ENCODE data around the gene ARRDC4.

ARRDC4 gene

GRCh38 chr15:97960364-97961066 lies at the start of gene ARRDC4:
Gene ARRDC4, plus strand, starts transcription at chr15:97960703. Its CDS starts 159 bp downstream, at chr15:97960862.
- peak; percentile 100 for DNase-seq

- no peak for DNase-seq
These were observed 45.8 kb upstream of the ARRDC4 start for GRCh38 chr15:97914711-97915110.

DNA sequence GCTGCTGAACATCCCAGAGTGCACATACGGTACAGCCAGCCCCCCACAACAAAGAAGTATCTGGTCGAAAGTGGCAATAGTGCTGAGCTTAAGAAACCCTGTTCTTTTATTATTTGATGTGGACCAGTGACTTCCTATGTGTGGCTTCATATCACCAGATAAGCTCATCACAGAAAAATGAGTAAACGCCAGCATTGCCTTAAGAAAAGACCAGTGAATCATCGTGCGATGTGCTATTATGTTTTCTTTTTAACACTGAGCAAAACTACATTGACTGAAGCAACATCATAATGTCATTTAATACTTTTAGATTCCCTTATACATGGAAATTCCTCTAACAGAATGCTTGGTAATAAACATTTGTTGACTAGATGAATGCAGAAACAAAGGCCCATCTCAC lies 45.2 kb upstream of the ARRDC4 start:
- DNase-seq = no peak

- no peak for DNase-seq
These were observed 39.1 kb upstream of the ARRDC4 start for GRCh38 chr15:97921296-97921865.

- DNase-seq = no peak
These were observed 30.9 kb upstream of the ARRDC4 start for GRCh38 chr15:97929456-97930229.

GRCh38 chr15:97930230-97930629 lies 30.3 kb upstream of the ARRDC4 start:
- DNase-seq = no peak

- DNase-seq = no peak
These were observed 29.2 kb upstream of the ARRDC4 start for GRCh38 chr15:97931314-97931713.

DNA sequence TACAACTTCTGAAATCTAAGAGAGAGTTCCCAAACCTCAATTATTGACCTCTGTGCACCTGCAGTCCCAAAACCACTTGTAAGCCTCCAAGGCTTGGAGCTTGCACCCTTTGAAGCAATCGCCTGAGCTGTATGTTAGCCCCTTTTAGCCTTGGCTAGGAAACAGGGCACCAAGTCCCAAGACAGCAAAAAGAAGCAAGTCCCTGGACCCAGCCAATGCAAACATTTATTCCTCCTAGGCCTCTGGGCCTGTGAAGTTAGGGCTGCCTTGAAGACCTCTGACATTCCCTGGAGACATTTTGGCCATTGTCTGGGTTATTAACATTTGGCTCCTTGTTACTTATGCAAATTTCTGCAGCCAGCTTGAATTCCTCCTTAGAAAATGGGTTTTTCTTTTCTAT lies 26.9 kb upstream of the ARRDC4 start:
- DNase-seq = no peak

GRCh38 chr15:97940993-97941392 lies 19.5 kb upstream of the ARRDC4 start:
- no peak for DNase-seq

DNA sequence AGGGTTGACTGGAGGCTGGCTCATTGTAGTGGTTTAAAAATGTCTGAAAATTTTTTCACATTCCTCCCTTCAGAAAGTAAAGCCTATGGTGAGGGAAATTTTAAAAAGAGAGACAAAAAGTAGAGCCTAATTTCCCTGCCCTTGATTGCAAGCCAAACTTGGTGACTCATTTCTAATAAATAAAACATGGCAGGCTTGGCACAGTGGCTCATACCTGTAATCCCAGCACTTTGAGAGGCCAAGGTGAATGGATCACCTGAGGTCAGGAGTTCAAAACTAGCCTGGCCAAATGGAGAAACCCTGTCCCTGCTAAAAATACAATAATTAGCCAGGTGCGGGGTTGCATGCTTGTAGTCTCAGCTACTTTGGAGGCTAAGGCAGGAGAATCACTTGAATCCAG lies 18.9 kb upstream of the ARRDC4 start:
- DNase-seq = no peak

DNA sequence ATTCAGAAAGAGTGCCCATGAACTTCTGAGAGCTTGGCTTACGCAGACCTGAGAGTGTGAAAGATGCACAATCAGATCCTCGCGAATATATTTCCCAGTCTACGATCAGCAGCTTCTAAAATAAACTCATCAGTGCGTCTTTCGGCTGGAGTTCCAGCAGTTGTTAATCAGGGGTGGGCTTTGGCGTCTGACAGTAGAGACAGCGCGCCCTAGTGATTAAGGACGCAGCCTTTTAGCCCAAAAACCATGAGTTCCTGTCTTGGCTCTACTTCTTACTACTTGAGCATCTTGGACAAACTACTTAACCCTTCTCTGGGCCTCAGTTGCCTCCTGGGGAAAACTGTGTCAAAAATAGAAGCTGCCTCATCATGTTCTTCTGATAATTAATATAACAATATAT lies 15.8 kb upstream of the ARRDC4 start:
- no peak for DNase-seq

GRCh38 chr15:97947465-97948260 lies 12.8 kb upstream of the ARRDC4 start:
- no peak for DNase-seq

- no peak for DNase-seq
These were observed 7.2 kb upstream of the ARRDC4 start for GRCh38 chr15:97953254-97953653.

- no peak for DNase-seq
These were observed 6.8 kb upstream of the ARRDC4 start for GRCh38 chr15:97953748-97954147.

DNA sequence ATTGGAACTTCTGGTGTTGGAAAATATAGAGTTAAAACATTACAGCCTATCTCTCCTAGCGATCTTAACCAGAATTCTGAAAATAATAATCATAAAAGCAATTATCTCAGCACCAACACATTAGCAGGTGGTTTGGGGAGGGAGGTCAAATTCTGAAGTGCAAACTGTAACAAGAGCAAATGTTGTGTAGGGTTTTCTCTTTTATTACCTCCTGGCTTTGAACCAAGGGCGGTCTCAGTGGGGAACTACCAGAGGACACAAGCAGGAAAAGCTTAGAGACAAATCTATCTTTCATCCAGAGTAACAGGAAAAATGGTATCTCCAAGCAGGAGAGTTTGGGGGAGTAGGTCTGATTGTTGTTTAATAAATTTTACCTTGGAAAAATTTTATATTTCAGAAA lies 5.5 kb upstream of the ARRDC4 start:
- no peak for DNase-seq

DNA sequence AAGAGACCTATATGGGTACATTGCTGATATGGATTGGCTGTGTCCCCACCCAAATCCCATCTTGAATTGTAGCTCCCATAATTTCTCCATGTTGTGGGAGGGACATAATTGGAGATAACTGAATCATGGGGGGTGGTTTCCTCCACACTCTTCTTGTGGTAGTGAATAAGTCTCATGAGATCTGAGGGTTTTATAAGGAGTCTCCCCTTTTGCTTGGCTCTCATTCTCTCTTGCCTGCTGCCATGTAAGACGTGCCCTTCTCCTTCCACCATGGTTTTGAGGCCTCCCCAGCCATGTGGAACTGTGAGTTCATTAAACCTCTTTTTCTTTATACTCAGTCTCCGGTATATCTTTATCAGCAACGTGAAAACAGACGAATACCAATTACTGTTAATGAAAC lies 5.0 kb upstream of the ARRDC4 start:
- no peak for DNase-seq

DNA sequence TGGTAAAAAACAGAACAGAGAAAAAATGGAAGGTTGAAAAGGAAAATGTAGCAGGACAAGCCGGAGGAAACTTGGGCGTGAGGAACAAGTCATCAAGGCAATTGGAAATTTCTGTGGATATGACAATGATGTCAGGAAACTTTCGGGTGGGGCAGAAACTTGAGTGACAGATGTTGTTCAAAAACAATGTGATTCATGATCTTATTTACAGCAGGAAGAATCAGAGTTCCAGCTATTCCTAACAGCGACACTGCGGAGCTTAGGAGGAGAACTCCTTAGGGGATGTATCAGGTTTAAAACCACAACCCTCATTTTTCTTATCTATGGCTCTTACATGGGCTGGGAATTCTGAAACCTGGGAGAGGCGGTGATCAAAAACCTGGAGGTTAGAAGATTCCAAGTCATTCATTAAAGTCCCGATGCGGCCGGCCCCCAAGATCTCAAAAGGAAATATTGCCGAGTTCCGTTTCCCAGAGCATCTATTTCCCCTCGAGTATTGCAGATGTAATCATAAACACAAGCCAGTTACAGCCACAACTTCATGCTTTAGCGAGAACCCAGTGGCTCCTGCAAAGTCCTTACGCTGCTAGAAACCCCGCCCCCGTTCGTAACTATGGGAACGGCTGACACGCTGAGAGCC lies 659 bp upstream of the ARRDC4 start:
- DNase-seq = no peak

- DNase-seq = no peak
These were observed 808 bp downstream of the ARRDC4 start for GRCh38 chr15:97961067-97961954.

DNA sequence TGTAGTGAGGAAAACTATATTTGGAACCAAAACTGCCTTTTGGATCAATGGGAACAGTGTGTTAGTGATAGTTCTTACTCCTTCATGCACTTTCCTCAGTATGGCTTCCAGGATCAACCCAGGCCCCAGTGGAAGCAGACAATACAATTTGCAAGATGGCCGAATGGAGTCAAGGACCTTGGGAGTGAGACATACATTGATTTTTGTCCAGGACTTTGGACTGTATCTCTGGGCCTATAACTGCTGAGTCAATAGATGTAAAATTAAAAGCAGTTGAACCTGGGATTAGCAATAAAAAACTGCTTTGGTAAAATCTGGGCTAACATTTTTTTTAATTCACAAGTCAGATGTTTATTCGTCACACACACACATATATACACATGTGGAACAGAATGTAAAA lies 1.8 kb downstream of the ARRDC4 start:
- no peak for DNase-seq

DNA sequence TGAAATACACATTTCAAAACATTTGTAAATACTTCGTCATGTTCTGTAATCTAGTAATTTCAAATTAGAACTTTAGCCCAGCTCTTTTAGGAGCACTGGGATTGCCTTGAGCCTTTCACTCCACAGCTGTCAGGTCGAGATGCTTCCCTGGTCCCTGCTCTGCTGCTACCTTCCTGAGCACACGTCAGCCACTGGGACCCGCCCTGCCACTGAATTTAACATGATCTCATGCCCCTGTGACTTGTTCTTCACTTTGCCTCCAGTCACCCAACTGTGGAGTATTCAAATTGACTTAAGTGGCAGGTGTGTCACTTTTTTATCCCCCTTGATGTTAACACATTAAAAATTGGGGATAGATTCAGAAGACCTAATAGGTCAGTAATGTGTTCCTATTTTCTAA lies 3.3 kb downstream of the ARRDC4 start:
- no peak for DNase-seq

DNA sequence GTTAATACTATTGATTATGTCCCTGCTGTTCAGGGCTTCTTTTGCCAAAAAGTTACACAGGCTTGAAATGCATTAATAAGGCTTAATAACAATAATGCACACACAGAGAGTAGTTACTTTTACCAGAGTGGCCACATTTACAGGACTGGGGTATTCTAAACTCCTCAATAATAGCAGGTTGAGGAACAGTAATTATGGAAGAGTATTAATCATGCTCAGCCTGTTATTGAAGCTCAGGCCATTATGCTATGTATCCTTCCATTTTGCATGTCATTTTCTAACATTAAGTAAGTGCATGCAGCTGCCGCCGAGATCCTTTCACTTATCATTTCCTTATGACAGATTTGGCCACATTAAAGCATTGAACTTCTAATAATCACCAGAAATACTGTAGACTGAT lies 5.7 kb downstream of the ARRDC4 start:
- no peak for DNase-seq

Measured in kidney glomerular epithelial cell (primary cell).